ENCODE results near the gene CDC42BPB. TPM values are rescaled to one million over a fixed set of nuclear protein-coding genes. Genes with fewer than 3 reads are reported as not detected.

Gene CDC42BPB
- polyA plus RNA-seq, 1 of the 3 experiments (the other 2 are of a cell fraction) = 61.6 TPM

DNA sequence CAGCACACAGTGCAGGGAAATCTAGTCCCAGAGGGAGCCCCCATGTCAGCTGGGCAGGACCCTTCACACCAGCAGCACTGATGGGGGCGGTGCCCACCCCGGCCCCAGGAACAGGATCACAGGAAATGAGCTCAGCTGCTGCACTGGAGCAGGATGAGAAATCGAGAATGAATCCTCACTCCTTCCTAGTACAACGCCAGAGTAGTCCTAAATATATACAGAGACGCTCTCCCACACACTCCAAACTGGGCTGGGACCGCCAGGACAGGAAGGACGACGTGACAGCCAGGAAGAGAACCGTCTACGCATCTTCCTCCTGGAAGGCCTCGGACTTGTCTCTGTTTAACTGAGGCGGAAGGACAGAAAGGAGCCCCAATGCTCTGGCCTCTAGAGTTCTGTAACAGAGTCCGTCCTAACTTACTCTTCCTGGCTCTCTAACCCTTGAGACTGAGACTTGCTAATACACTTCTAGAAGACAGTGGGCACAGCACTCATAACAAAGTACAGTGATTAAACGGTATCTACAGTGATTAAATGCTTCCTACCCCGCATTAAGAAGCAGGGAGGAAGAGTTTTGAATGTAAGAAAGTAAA is 33.4 kb downstream of the CDC42BPB start (continued):
- TF ChIP-seq, protein P1, sequence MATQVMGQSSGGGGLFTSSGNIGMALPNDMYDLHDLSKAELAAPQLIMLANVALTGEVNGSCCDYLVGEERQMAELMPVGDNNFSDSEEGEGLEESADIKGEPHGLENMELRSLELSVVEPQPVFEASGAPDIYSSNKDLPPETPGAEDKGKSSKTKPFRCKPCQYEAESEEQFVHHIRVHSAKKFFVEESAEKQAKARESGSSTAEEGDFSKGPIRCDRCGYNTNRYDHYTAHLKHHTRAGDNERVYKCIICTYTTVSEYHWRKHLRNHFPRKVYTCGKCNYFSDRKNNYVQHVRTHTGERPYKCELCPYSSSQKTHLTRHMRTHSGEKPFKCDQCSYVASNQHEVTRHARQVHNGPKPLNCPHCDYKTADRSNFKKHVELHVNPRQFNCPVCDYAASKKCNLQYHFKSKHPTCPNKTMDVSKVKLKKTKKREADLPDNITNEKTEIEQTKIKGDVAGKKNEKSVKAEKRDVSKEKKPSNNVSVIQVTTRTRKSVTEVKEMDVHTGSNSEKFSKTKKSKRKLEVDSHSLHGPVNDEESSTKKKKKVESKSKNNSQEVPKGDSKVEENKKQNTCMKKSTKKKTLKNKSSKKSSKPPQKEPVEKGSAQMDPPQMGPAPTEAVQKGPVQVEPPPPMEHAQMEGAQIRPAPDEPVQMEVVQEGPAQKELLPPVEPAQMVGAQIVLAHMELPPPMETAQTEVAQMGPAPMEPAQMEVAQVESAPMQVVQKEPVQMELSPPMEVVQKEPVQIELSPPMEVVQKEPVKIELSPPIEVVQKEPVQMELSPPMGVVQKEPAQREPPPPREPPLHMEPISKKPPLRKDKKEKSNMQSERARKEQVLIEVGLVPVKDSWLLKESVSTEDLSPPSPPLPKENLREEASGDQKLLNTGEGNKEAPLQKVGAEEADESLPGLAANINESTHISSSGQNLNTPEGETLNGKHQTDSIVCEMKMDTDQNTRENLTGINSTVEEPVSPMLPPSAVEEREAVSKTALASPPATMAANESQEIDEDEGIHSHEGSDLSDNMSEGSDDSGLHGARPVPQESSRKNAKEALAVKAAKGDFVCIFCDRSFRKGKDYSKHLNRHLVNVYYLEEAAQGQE (IDR thresholded peaks at IDR 0.05; ENCODE audit: low read depth, low read length) = no peak
- TF ChIP-seq SIN3A (IDR thresholded peaks at IDR 0.05; ENCODE audit: borderline replicate concordance, low read depth, low read length) (no peak), EP300 (IDR thresholded peaks at IDR 0.05; ENCODE audit: borderline replicate concordance in 1 of 2, low read depth in 1 of 2, low read length in 1 of 2) (no peak), CHD2 (IDR thresholded peaks at IDR 0.05; ENCODE audit: low read length, partially characterized antibody) (no peak), JUND (IDR thresholded peaks at IDR 0.05) (0 out of 2 replicates have a peak, but pooled peaks have one; percentile 22), POLR2AphosphoS5 (IDR thresholded peaks at IDR 0.05; ENCODE audit: low read depth, low read length) (no peak), YY1 (IDR thresholded peaks at IDR 0.05; ENCODE audit: low read depth) (no peak)
- TF ChIP-seq, protein P2, sequence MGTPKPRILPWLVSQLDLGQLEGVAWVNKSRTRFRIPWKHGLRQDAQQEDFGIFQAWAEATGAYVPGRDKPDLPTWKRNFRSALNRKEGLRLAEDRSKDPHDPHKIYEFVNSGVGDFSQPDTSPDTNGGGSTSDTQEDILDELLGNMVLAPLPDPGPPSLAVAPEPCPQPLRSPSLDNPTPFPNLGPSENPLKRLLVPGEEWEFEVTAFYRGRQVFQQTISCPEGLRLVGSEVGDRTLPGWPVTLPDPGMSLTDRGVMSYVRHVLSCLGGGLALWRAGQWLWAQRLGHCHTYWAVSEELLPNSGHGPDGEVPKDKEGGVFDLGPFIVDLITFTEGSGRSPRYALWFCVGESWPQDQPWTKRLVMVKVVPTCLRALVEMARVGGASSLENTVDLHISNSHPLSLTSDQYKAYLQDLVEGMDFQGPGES (IDR thresholded peaks at IDR 0.05; ENCODE audit: low read depth, low read length) = no peak
- TF ChIP-seq, protein P3, sequence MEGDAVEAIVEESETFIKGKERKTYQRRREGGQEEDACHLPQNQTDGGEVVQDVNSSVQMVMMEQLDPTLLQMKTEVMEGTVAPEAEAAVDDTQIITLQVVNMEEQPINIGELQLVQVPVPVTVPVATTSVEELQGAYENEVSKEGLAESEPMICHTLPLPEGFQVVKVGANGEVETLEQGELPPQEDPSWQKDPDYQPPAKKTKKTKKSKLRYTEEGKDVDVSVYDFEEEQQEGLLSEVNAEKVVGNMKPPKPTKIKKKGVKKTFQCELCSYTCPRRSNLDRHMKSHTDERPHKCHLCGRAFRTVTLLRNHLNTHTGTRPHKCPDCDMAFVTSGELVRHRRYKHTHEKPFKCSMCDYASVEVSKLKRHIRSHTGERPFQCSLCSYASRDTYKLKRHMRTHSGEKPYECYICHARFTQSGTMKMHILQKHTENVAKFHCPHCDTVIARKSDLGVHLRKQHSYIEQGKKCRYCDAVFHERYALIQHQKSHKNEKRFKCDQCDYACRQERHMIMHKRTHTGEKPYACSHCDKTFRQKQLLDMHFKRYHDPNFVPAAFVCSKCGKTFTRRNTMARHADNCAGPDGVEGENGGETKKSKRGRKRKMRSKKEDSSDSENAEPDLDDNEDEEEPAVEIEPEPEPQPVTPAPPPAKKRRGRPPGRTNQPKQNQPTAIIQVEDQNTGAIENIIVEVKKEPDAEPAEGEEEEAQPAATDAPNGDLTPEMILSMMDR (IDR thresholded peaks at IDR 0.05) = no peak

DNA sequence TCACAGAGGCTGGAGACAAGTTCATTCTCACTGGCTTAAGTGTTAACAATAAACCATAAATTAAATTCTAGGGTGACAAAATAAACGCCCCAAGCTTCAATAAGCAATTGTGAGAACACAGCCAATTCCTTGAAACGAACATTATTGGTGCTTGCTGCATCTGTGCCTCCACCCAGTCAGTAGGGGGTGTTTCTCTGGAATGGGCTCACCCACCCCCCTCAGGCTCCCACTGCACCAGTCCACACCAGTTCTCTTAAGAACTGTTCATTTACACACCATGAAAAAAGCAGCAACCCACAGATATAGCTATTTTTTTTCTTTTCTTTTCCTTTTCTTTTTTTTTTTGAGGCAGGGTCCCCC is 34.7 kb downstream of the CDC42BPB start:
- H3K9me2 ChIP-seq = no peaks in the 10 kb centered on the region
- DNase-seq = peak; percentile 37
- no peaks in the 10 kb centered on the region for H3K36me3 ChIP-seq (replicated peaks in 1 of 2; ENCODE audit: control insufficient read depth in 1 of 2, insufficient read depth in 2 of 2, low read length in 1 of 2)
- H3K4me1 ChIP-seq (ENCODE audit: control insufficient read depth in 1 of 2, insufficient read depth in 2 of 2, low read depth in 1 of 2, low read length in 1 of 2) = peaks cover 10 to 37% of the 10 kb centered on the region in 2 experiments; a peak in 2 of 4 replicates
- H3K9me3 ChIP-seq = no peaks in the 10 kb centered on the region
- 84% methylated on average over 2 of the region's 2 CpGs for WGBS (ENCODE audit: low lambda C conversion rate)
- H3K27ac ChIP-seq (ENCODE audit: low read depth in 2 of 2, low read length in 1 of 2) = no peak overlapping the region
- H3K4me3 ChIP-seq (ENCODE audit: low read depth in 2 of 2, low read length in 1 of 2) = no peak overlapping the region
- H3K79me2 ChIP-seq (ENCODE audit: insufficient read depth) = peaks cover 100% of the 10 kb centered on the region
- no peaks in the 10 kb centered on the region for H3K27me3 ChIP-seq (ENCODE audit: insufficient read depth)
- H4K20me1 ChIP-seq (ENCODE audit: insufficient read depth) = peaks cover 80% of the 10 kb centered on the region
- no peak overlapping the region for H3K9ac ChIP-seq
- H3K4me2 ChIP-seq = no peak overlapping the region
- ChIA-PET POLR2A (no interaction called here), CTCF (no interaction called here)
- no peak overlapping the region for H2AFZ ChIP-seq (ENCODE audit: low read depth)
- peaks cover 27% of the 10 kb centered on the region for H3F3A ChIP-seq (replicated peaks; ENCODE audit: insufficient read depth)
- TF ChIP-seq RFX5 (IDR thresholded peaks at IDR 0.05; ENCODE audit: low read length) (no peak), GABPA (IDR thresholded peaks at IDR 0.05; ENCODE audit: low read depth) (no peak), TAF1 (IDR thresholded peaks at IDR 0.05; ENCODE audit: borderline replicate concordance, low read depth, low read length) (no peak), TEAD4 (IDR thresholded peaks at IDR 0.05; ENCODE audit: borderline replicate concordance, insufficient read depth) (no peak), MXI1 (IDR thresholded peaks at IDR 0.05; ENCODE audit: low read depth, low read length) (no peak), SIN3A (IDR thresholded peaks at IDR 0.05; ENCODE audit: borderline replicate concordance, low read depth, low read length) (no peak), ELF1 (IDR thresholded peaks at IDR 0.05) (no peak), YY1 (IDR thresholded peaks at IDR 0.05; ENCODE audit: low read depth) (no peak)
- TF ChIP-seq, protein P4, sequence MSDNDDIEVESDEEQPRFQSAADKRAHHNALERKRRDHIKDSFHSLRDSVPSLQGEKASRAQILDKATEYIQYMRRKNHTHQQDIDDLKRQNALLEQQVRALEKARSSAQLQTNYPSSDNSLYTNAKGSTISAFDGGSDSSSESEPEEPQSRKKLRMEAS (IDR thresholded peaks at IDR 0.05; ENCODE audit: low read depth) = no peak
- TF ChIP-seq, protein P2 (IDR thresholded peaks at IDR 0.05; ENCODE audit: low read depth, low read length) = no peak
- TF ChIP-seq, protein P3 (IDR thresholded peaks at IDR 0.05) = no peak
- TF ChIP-seq, protein P5, sequence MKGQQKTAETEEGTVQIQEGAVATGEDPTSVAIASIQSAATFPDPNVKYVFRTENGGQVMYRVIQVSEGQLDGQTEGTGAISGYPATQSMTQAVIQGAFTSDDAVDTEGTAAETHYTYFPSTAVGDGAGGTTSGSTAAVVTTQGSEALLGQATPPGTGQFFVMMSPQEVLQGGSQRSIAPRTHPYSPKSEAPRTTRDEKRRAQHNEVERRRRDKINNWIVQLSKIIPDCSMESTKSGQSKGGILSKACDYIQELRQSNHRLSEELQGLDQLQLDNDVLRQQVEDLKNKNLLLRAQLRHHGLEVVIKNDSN (IDR thresholded peaks at IDR 0.05; ENCODE audit: borderline replicate concordance, low read depth) = no peak
